NCI-H345 (cell line): ENCODE data around the gene ZFP36.

Source experiments
- DNase-seq: peaks from one replicate; lab custom pipeline; 2025; lab: John Stamatoyannopoulos, UW

Gene ZFP36

DNA sequence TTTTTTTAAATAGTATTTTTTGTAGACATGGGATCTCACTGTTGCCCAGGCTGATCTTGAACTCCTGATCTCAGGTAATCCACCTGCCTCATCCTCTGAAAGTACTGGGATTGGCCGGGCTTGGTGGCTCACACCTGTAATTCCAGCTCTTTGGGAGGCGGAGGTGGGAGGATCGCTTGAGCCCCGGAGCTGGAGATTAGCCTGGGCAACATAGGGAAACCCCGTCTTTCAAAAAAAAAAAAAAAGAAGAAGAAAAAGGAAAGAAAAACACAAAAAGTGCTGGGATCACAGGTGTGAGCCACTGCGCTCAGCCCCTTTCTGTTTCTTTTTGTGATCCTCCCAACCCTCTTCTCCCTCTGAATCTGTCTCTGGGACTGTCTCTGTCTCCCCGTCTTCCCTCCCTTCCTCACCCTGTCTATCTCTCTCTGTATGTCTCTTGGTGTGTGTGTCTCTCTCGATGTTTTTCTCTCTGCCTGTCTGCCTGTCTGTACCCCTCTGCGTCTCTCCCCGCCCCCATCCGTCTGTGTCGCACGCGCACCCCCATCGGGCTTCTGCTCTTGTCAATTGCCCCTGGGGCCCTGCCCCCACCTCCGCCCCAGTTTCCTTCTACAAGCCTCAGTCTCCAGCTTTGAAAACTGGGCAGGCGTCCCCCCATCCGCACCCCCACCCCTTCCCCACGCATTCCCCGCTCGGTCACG lies 540 bp upstream of the ZFP36 start:
- no peak for DNase-seq

DNA sequence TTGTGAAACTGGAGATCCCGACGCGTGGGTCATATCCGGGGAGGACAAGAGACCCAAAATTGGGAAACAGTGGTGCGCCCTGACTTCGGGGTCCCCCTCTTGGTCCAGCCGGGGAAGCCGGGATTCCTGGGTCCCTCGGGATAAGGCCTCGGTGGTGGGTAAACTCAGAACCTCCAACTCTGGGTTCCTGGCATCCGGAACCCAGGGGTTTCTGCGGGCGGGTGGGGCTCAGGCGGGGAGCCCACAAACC lies 688 bp downstream of the ZFP36 start:
- DNase-seq = no peak

DNA sequence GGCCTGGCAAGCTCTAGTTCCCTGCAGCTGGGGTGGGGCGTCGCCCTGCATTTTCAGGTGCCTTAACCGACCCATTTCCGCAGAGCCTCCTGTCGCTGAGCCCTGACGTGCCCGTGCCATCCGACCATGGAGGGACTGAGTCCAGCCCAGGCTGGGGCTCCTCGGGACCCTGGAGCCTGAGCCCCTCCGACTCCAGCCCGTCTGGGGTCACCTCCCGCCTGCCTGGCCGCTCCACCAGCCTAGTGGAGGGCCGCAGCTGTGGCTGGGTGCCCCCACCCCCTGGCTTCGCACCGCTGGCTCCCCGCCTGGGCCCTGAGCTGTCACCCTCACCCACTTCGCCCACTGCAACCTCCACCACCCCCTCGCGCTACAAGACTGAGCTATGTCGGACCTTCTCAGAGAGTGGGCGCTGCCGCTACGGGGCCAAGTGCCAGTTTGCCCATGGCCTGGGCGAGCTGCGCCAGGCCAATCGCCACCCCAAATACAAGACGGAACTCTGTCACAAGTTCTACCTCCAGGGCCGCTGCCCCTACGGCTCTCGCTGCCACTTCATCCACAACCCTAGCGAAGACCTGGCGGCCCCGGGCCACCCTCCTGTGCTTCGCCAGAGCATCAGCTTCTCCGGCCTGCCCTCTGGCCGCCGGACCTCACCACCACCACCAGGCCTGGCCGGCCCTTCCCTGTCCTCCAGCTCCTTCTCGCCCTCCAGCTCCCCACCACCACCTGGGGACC lies 1.2 kb downstream of the ZFP36 start:
- no peak for DNase-seq

- DNase-seq = peak; percentile 61
These were observed 2.0 kb downstream of the ZFP36 start for GRCh38 chr19:39408392-39409207.

DNA sequence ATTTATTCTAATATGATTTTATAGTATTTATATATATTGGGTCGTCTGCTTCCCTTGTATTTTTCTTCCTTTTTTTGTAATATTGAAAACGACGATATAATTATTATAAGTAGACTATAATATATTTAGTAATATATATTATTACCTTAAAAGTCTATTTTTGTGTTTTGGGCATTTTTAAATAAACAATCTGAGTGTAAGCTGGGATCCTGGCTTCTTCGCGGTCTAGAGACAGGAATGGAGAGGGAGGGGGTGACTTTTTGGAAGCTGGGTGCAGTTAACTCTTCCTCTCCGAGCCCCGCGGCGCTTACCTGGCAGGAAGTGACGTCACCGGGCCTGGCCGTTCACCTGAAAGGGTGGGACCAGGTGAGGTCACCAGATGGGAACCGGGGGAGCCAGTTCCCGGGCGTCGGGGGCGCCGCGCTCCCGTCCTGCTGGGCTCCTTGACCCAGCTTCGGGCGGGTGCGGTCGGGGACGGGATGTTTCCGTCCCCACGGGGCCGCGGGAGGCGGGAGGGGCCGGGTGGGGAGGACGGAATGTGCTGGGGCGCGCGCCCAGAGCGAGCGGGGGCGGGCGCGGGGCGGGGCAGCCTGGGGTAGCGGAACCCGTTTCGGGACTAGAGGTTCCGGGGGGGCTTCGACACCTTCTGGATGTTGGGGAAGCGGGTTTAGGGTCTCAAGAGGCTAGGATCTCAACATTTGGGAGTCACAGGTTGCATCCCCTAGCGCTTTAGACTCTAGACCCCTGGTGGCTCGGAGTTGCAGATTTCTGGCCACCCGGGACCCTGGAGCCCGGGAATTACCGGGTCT lies 2.8 kb downstream of the ZFP36 start:
- DNase-seq = peak; percentile 100

GRCh38 chr19:39410017-39410830 lies 3.6 kb downstream of the ZFP36 start:
- peak; percentile 72 for DNase-seq

DNA sequence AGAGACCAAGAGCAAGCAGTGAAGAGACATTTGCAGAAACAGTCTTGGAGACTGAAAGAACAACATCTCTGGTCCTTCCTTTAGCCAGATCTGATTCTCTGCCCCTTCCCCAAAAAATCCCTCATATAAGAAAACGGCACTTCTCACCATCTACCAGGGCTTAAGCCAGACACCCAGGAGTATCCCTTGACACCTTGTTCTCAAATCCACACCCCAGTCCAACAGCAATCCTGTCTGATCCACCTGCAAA lies 4.1 kb downstream of the ZFP36 start:
- no peak for DNase-seq

- DNase-seq = no peak
These were observed 4.6 kb downstream of the ZFP36 start for GRCh38 chr19:39411081-39411831.

- DNase-seq = peak; percentile 96
These were observed 5.1 kb downstream of the ZFP36 start for GRCh38 chr19:39411832-39412099.

- DNase-seq = peak; percentile 100
These were observed 5.6 kb downstream of the ZFP36 start, which contains the start of gene PLEKHG2 for GRCh38 chr19:39412100-39412866. Gene PLEKHG2 (plus strand): TSS chr19:39412669. CDS start chr19:39414087, 1,418 bp downstream.

- no peak for DNase-seq
These were observed 6.2 kb downstream of the ZFP36 start for GRCh38 chr19:39412867-39413271.

DNA sequence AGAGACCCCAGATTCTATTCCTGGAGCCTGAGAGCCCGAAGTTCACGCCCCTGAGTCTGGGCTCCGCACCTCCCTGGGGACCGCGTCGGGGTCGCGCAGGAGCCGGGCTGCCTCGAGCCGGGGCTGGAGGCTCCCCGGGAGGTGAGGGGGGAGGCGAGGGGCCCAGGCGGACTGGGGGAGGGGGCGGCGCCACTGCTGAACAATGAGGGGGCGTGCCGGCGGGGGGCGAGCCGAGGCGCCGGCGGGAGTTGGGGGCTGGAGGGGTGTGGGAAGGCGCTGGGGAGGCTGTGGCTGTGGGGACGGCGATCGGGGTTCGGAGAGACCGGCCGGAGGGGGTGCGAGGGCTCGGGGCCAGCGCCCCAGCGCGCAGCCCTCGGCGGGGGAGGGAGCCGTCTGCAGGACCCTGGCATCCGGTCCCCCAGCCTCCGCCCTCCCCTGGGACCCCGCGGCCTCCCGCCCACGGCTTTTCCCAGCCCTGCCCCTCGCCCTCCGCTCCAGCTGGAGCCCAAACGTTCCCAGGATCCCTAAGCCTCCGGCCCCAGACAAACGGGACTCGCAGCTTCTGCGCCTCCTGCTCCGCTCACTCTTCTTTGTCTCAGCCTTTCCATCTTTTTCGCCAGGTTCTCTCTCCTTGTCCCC lies 6.7 kb downstream of the ZFP36 start:
- peak; percentile 82 for DNase-seq

DNA sequence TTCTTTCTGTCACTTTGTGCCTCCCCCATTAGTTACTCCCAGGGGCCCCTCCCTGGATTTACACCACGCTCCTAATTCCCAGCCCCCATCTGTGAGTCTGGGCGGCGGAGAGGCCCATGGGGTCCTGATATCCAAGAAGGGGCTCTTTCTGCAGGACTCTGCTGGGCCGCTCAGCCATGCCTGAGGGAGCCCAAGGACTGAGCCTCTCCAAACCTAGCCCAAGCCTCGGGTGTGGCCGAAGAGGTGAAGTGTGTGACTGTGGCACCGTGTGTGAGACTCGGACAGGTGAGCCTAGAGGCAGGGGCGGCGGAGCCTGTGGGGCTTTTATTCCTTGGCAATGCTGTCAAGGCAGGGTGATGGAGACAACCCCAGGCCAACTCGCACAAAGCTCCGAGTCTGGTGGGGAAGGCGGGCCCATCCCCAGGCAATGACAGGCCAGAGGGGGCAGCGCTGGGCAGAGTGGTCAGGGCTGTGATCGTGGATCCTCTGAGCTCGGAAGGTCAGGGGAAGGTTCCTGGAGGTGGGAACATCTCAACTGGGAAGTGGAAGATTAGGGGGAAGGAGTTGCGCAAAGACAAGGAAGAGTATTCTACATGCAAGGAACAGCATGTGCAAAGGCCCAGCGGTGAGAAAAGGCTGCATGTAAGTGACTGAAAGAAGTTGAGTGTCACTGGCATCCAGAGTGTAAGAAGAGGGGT lies 7.4 kb downstream of the ZFP36 start:
- DNase-seq = peak; percentile 50

DNA sequence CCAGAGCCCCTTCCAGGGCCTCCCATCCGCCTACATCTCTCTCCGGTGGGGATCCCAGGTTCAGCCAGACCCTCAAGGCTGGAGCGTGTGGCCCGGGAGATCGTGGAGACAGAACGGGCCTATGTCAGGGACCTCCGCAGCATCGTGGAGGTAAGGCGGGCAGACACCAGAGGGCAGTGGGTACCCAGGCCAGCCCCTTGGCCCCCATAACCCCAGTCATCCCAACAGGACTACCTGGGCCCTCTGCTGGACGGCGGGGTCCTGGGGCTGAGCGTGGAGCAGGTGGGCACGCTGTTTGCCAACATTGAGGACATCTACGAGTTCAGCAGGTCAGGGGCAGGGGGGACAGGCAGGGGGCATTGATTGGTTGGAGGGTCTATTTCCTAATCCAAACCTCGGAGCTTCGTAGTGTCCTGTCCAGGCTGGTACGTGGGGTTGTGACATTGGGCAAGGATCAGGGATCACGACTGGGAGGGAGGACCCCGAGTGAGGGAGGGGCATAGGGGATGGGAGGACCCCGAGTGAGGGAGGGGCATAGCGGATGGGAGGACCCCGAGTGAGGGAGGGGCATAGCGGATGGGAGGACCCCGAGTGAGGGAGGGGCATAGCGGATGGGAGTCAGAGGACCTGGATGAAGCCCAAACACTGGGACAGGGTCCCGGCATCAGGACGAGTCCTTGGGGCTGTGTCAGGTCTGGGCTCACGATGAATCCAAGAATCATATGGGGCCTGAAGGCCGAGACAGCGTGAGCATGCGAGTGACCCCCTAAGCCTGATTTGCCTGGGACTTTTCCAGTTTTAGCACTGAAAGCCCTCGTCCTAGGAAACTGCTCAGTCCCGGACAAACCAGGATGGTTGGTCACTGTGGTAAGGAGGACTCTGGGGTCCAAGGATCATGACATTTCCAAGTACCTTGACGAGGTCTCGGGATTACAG lies 8.7 kb downstream of the ZFP36 start:
- DNase-seq = no peak

GRCh38 chr19:39416152-39417120 lies 9.8 kb downstream of the ZFP36 start:
- DNase-seq = no peak

DNA sequence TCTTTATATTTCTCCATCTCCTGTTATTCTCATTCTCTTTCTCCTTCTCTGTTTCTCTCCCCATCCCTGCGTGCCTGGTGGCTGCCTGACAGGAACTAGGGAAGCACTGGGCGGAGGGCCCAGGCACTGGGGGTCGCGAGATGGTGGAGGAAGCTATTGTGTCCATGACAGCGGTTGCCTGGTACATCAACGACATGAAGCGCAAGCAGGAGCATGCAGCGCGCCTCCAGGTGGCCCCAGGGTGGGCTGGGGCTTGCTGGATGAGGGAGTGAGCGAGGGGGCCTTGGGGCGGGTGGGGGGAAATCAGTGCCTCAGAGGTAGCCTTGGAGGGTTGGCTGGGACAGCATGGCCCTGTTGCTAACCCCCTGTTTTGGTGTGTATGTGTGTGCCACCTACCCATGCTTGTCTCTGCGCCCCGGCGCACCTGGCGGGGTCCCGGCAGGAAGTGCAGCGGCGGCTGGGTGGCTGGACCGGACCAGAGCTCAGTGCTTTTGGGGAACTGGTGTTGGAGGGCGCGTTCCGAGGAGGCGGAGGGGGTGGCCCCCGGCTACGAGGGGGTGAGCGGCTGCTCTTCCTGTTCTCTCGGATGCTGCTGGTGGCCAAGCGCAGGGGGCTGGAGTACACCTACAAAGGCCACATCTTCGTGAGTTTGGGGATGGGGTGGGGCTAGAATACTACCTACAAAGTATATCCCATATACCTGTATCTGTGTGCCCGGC lies 11.0 kb downstream of the ZFP36 start:
- no peak for DNase-seq
